ENCODE data around the gene FAM50A. TPM values are rescaled to one million over a fixed set of nuclear protein-coding genes. Genes with fewer than 3 reads are reported as not detected.

FAM50A gene
- total RNA-seq, 1 experiment from 2014 or later: 63.4 TPM

DNA sequence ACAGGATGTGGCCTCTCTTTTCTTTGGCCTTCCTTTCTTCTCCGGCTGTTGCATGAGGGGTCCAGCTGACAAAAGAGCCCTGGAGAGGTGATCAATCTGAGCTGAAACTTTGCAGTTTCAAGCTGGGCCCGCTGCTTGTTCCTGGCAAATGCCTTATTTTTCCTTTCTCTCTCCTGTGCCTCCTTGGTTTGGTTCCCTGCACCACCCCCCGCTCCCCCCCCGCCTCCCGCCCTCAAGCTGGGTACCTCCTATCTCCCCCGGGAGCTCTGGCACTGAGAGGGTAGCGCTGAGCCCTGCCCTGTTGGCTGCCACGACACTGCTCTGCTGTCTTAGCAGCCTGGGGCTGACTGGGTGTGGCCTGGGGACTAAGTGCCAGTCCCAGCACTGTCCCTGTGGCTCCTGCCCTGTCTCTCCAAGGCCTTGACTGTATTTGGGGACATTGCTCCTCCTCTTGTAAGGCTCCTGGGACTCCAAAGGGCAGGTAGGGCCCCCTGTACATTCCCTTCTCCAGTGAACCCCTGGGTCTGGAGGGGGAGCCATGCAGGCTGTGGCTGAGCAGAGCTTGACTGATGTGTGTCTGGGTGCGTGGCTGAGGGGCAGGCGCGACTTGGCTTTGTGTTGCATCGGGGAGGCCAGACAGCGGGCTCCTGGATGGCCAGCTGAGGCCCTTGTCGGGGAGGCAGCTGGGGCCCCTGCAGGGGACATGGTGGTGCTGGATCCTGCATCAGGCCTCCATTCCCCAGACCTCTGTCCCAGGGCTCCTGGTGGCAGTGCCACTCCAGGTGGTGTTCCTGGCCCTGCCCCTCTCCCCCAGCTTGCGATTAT, 15.2 kb downstream of the FAM50A start:
- in situ Hi-C loops (cut with HindIII; ENCODE audit: low sequenced_read_pairs): no loop called here

GRCh38 chrX:154459832-154460231, 15.9 kb downstream of the FAM50A start:
- no peak for DNase-seq (ENCODE audit: low spot score)
- in situ Hi-C loops (cut with HindIII; ENCODE audit: low sequenced_read_pairs): no loop called here

More for the DNA sequence above, 15.2 kb downstream of the FAM50A start:
- DNase-seq (ENCODE audit: low spot score): peak; percentile 47

- DNase-seq (ENCODE audit: low spot score): no peak
- in situ Hi-C loops (cut with HindIII; ENCODE audit: low sequenced_read_pairs): no loop called here
These were observed 16.4 kb downstream of the FAM50A start for GRCh38 chrX:154460326-154460725.

GRCh38 chrX:154462396-154462795, 18.5 kb downstream of the FAM50A start:
- DNase-seq (ENCODE audit: low spot score): no peak
- in situ Hi-C loops (cut with HindIII; ENCODE audit: low sequenced_read_pairs): no loop called here

- DNase-seq (ENCODE audit: low spot score): no peak
- in situ Hi-C loops (cut with HindIII; ENCODE audit: low sequenced_read_pairs): no loop called here
These were observed 19.8 kb downstream of the FAM50A start for GRCh38 chrX:154463611-154464220.

DNA sequence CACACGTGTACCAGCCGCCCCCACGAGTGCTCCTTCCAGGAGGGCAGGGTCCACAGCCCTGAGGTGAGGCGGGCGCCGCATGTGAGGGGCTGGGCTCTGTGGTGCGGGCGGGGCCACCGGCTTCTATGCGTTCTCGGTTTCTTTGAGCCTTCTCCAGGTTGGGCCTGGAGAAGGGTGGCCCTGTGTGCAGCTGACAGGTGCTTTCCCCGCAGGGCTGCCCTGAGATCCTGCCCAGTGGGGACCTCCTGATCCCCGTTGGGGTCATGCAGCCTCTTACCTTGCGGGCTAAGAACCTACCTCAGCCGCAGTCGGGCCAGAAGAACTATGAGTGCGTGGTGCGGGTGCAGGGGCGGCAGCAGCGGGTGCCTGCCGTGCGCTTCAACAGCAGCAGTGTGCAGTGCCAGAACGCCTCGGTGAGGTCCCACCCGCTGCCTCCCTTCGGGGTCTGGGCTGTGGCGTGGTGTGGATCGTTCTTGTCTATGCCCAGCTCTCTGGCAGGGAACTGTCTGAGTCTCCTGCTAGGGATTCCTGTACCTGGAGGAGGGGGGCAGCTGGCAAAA, 20.9 kb downstream of the FAM50A start:
- in situ Hi-C loops (cut with HindIII; ENCODE audit: low sequenced_read_pairs): no loop called here
- DNase-seq (ENCODE audit: low spot score): no peak

- DNase-seq (ENCODE audit: low spot score): no peak
- in situ Hi-C loops (cut with HindIII; ENCODE audit: low sequenced_read_pairs): no loop called here
These were observed 21.7 kb downstream of the FAM50A start for GRCh38 chrX:154465601-154466000.

- in situ Hi-C loops (cut with HindIII; ENCODE audit: low sequenced_read_pairs): no loop called here
- DNase-seq (ENCODE audit: low spot score): no peak
These were observed 22.1 kb downstream of the FAM50A start for GRCh38 chrX:154466036-154466435.

- in situ Hi-C loops (cut with HindIII; ENCODE audit: low sequenced_read_pairs): no loop called here
- no peak for DNase-seq (ENCODE audit: low spot score)
These were observed 23.0 kb downstream of the FAM50A start for GRCh38 chrX:154466907-154467306.

GRCh38 chrX:154467556-154467955, 23.6 kb downstream of the FAM50A start:
- DNase-seq (ENCODE audit: low spot score): no peak
- in situ Hi-C loops (cut with HindIII; ENCODE audit: low sequenced_read_pairs): no loop called here

- in situ Hi-C loops (cut with HindIII; ENCODE audit: low sequenced_read_pairs): no loop called here
- no peak for DNase-seq (ENCODE audit: low spot score)
These were observed 24.3 kb downstream of the FAM50A start for GRCh38 chrX:154468217-154468616.

DNA sequence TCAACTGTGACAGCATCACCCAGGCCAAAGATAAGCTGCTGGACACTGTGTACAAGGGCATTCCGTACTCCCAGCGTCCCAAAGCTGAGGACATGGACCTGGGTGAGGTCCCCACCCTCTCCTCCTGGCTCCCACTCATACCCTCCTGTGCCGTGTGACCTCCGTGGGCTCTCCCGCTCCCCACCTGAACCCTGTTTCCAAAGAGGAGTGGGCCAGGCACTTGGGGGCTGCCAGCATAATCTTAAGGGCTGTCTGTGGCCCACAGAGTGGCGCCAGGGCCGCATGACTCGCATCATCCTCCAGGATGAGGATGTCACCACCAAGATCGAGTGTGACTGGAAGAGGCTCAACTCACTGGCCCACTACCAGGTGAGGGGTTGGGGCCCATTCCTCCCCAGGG, 25.2 kb downstream of the FAM50A start:
- DNase-seq (ENCODE audit: low spot score): no peak
- in situ Hi-C loops (cut with HindIII; ENCODE audit: low sequenced_read_pairs): no loop called here

- DNase-seq (ENCODE audit: low spot score): no peak
- in situ Hi-C loops (cut with HindIII; ENCODE audit: low sequenced_read_pairs): no loop called here
These were observed 25.9 kb downstream of the FAM50A start for GRCh38 chrX:154469880-154470279.

DNA sequence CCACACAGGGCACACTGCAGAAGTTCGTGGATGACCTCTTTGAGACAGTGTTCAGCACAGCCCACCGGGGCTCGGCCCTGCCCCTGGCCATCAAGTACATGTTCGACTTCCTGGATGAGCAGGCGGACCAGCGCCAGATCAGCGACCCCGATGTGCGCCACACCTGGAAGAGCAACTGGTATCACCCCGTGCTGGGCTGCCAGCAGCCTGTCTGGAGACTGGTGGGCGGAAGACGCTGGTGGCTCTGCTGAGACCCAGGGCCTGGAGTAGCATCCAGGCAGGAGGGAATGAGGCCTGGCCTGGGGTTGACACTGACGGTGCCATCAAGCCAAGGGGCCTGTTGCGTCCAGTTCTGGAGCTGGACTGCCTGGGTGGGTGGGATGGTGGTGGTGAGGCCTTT, 26.5 kb downstream of the FAM50A start:
- DNase-seq (ENCODE audit: low spot score): no peak
- in situ Hi-C loops (cut with HindIII; ENCODE audit: low sequenced_read_pairs): no loop called here

DNA sequence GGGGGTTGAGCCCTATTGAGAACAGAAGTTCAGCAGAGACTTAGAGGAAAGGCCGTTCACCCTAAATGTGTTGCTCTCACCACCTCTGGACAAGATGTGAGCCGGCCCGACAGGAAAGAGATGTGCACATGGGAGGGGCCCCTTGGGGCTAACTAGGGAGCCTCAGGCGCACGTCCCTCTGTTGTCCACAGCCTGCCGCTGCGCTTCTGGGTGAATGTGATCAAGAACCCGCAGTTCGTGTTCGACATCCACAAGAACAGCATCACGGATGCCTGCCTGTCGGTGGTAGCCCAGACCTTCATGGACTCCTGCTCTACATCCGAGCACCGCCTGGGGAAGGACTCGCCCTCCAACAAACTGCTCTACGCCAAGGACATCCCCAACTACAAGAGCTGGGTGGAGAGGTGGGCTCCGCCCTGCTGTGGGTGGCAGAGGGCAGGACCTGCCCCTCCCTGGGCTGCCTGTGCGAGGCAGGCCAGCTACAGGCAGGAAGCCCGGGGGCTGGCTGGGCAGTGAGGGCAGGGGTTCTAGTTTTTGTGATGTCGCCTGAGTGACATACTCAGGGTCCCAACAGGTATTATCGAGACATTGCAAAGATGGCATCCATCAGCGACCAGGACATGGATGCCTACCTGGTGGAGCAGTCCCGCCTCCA, 27.1 kb downstream of the FAM50A start:
- no peak for DNase-seq (ENCODE audit: low spot score)
- in situ Hi-C loops (cut with HindIII; ENCODE audit: low sequenced_read_pairs): no loop called here

- in situ Hi-C loops (cut with HindIII; ENCODE audit: low sequenced_read_pairs): no loop called here
- no peak for DNase-seq (ENCODE audit: low spot score)
These were observed 28.1 kb downstream of the FAM50A start for GRCh38 chrX:154471839-154472684.

GRCh38 chrX:154472685-154473632, 29.0 kb downstream of the FAM50A start:
- in situ Hi-C loops (cut with HindIII; ENCODE audit: low sequenced_read_pairs): no loop called here
- no peak for DNase-seq (ENCODE audit: low spot score)

DNA sequence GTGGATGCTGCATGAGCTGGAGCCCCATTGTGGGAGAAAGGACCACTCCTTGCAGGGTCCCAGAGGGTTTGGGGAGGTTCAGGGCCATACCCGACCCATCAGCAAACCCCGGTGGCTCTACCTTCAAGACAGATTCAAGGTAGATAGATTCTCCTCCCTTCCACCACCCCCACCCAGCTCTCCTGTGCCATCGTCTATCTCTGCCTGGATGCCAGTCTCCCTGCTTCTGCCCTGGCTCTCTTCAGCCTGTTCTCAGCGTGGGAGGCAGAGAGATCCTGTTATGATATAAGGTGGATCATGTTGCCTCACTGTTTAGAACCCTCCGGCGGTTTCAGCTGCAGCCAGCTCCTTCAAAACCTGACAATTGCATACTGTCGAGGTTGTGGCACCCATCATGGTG, 29.7 kb downstream of the FAM50A start:
- DNase-seq (ENCODE audit: low spot score): no peak
- in situ Hi-C loops (cut with HindIII; ENCODE audit: low sequenced_read_pairs): no loop called here

Data from G401 (cell line).